SK-N-SH (cell line): ENCODE data around the gene C19orf81. TPM values are rescaled to one million over a fixed set of nuclear protein-coding genes. Genes with fewer than 3 reads are reported as not detected.
"Not testable (repeated sequence)": the region's sequence is repeated elsewhere in the genome, so short reads cannot be mapped to it uniquely, and the experiment has no call there.

Source experiments
- CTCF ChIA-PET: fragments of 300-600, 350-600 bp; formaldehyde crosslinking; extraction: SDS; loops from one replicate; lab custom pipeline; 2021; lab: Yijun Ruan, JAX
- POLR2A ChIA-PET: fragments of 350-600 bp; sonication (Branson Sonifier 250); formaldehyde crosslinking; extraction: SDS; loops from one replicate; lab custom pipeline; 2020; ENCODE audit warnings: antibody characterized with exemption, inconsistent platforms; lab: Yijun Ruan, JAX
- DNase-seq: peaks from one replicate; pipeline ENCODE4 v3.0.0; 2012
- H2AFZ ChIP-seq: fragments of 200-600 bp; sonication (generic); 2 replicates; pipeline ENCODE4 v1.8.1; 2016; ENCODE audit warnings: antibody characterized with exemption, mild to moderate bottlenecking, low read depth
- H3F3A ChIP-seq: fragments of 200-600 bp; sonication (generic); replicated peaks from 2 replicates; pipeline ENCODE3; 2016; ENCODE audit warnings: antibody characterized with exemption, mild to moderate bottlenecking; ENCODE audit not compliant: insufficient read depth
- H3K27ac ChIP-seq, 2 experiments: fragments of 200-500 bp in 1 of 2; fragments of 200-600 bp in 1 of 2; sonication (Bioruptor generic) in 1 of 2; sonication (generic), shearing (Covaris generic) in 1 of 2; 2 replicates each; pipeline versions ENCODE4 v1.5.1 to v1.6.1; 2014 to 2016; ENCODE audit warnings: low read depth in 2 of 2, inconsistent platforms in 1 of 2, low read length in 1 of 2, mild to moderate bottlenecking in 1 of 2, mixed read lengths in 1 of 2
- H3K27me3 ChIP-seq: fragments of 200-600 bp; sonication (generic), shearing (Covaris generic); 2 replicates; pipeline ENCODE4 v1.6.1; 2016; ENCODE audit warnings: mixed run types; ENCODE audit not compliant: insufficient read depth
- H3K36me3 ChIP-seq, 2 experiments: fragments of 200-500 bp in 1 of 2; fragments of 200-600 bp in 1 of 2; sonication (Bioruptor generic) in 1 of 2; sonication (generic) in 1 of 2; replicated peaks in 1 of 2; 2 replicates each; pipeline versions ENCODE3 to v1.5.1; 2014 to 2016; ENCODE audit warnings: low read length in 1 of 2, mild to moderate bottlenecking in 1 of 2; ENCODE audit not compliant: insufficient read depth in 2 of 2, control insufficient read depth in 1 of 2
- H3K4me1 ChIP-seq, 2 experiments: fragments of 200-500 bp in 1 of 2; fragments of 200-600 bp in 1 of 2; sonication (Bioruptor generic) in 1 of 2; sonication (generic), shearing (Covaris generic) in 1 of 2; 2 replicates each; pipeline versions ENCODE4 v1.5.1 to v1.6.1; 2014 to 2016; ENCODE audit warnings: low read depth in 1 of 2, low read length in 1 of 2, mixed run types in 1 of 2; ENCODE audit not compliant: insufficient read depth in 2 of 2, control insufficient read depth in 1 of 2
- H3K4me2 ChIP-seq: fragments of 200-600 bp; sonication (generic), shearing (Covaris generic); 2 replicates; pipeline ENCODE4 v1.6.1; 2017; ENCODE audit warnings: mixed run types
- H3K4me3 ChIP-seq, 2 experiments: fragments of 200-500 bp in 1 of 2; fragments of 200-600 bp in 1 of 2; sonication (Bioruptor generic) in 1 of 2; sonication (generic), shearing (Covaris generic) in 1 of 2; 2 replicates each; pipeline versions ENCODE4 v1.5.1 to v1.8.1; 2014 to 2016; ENCODE audit warnings: low read depth in 2 of 2, inconsistent platforms in 1 of 2, low read length in 1 of 2, mild to moderate bottlenecking in 1 of 2, mixed read lengths in 1 of 2, moderate library complexity in 1 of 2
- H3K79me2 ChIP-seq: fragments of 200-600 bp; sonication (generic); 2 replicates; pipeline ENCODE4 v1.8.1; 2017; ENCODE audit warnings: mild to moderate bottlenecking; ENCODE audit not compliant: insufficient read depth
- H3K9ac ChIP-seq: fragments of 200-600 bp; sonication (generic); 2 replicates; pipeline ENCODE4 v1.6.1; 2017; ENCODE audit warnings: mixed run types
- H3K9me2 ChIP-seq: fragments of 200-600 bp; sonication (generic); 2 replicates; pipeline ENCODE4 v1.6.1; 2017; ENCODE audit warnings: mixed run types
- H3K9me3 ChIP-seq: fragments of 200-600 bp; sonication (generic); 2 replicates; pipeline ENCODE4 v1.6.1; 2017; ENCODE audit warnings: mixed run types, mild to moderate bottlenecking, moderate library complexity
- H4K20me1 ChIP-seq: fragments of 200-600 bp; sonication (generic); 2 replicates; pipeline ENCODE4 v1.6.1; 2017; ENCODE audit warnings: mild to moderate bottlenecking, mixed run types; ENCODE audit not compliant: insufficient read depth
- EZH2phosphoT487 ChIP-seq: fragments of 200-600 bp; sonication (generic); IDR thresholded peaks from 2 replicates; pipeline ENCODE4 v1.6.1; 2017; ENCODE audit warnings: low read depth, mixed run types, mild to moderate bottlenecking, antibody characterized with exemption, moderate library complexity, borderline replicate concordance
- FOSL2 ChIP-seq: IDR thresholded peaks from 2 replicates; pipeline ENCODE4 v1.4.0; 2012; ENCODE audit warnings: low read depth, mild to moderate bottlenecking, moderate library complexity, borderline replicate concordance
- FOXJ3 ChIP-seq: sonication (generic); formaldehyde crosslinking; IDR thresholded peaks from 2 replicates; pipeline ENCODE4 v1.5.1; 2020; ENCODE audit warnings: mild to moderate bottlenecking, missing genetic modification reagents
- GABPA ChIP-seq: IDR thresholded peaks from 2 replicates; pipeline ENCODE4 v1.4.0; 2012; ENCODE audit warnings: low read depth, mild to moderate bottlenecking
- JUND ChIP-seq: IDR thresholded peaks from 2 replicates; pipeline ENCODE4 v1.4.0; 2012
- MAX ChIP-seq: IDR thresholded peaks from 2 replicates; pipeline ENCODE4 v1.4.0; 2012; ENCODE audit warnings: low read depth
- MEF2A ChIP-seq: IDR thresholded peaks from 2 replicates; pipeline ENCODE4 v1.4.0; 2012; ENCODE audit warnings: low read depth, borderline replicate concordance
- MXI1 ChIP-seq: IDR thresholded peaks from 2 replicates; pipeline ENCODE4 v1.6.1; 2012; ENCODE audit warnings: mild to moderate bottlenecking, low read depth, low read length, improper control_type of control experiment
- POLR2AphosphoS5 ChIP-seq: IDR thresholded peaks from 2 replicates; pipeline ENCODE4 v1.6.1; 2012; ENCODE audit warnings: low read depth, low read length
- RXRA ChIP-seq: IDR thresholded peaks from 2 replicates; pipeline ENCODE4 v1.4.0; 2012; ENCODE audit warnings: low read depth, mild to moderate bottlenecking, borderline replicate concordance
- SIN3A ChIP-seq: IDR thresholded peaks from 2 replicates; pipeline ENCODE4 v1.6.1; 2012; ENCODE audit warnings: low read depth, mild to moderate bottlenecking, low read length, moderate library complexity, borderline replicate concordance
- TAF1 ChIP-seq: IDR thresholded peaks from 2 replicates; pipeline ENCODE4 v1.6.1; 2012; ENCODE audit warnings: low read depth, mild to moderate bottlenecking, low read length, moderate library complexity, borderline replicate concordance
- TCF12 ChIP-seq: IDR thresholded peaks from 2 replicates; pipeline ENCODE4 v1.4.0; 2012
- TEAD4 ChIP-seq: IDR thresholded peaks from 2 replicates; pipeline ENCODE4 v1.4.0; 2012; ENCODE audit warnings: mild to moderate bottlenecking, borderline replicate concordance; ENCODE audit not compliant: insufficient read depth
- YY1 ChIP-seq: IDR thresholded peaks from 2 replicates; pipeline ENCODE4 v1.4.0; 2012; ENCODE audit warnings: low read depth, mild to moderate bottlenecking
- WGBS: methylation state at CpG from one replicate; pipeline ENCODE4 v1.1.6; 2017; ENCODE audit warnings: low lambda C conversion rate; 5-methylcytosine and 5-hydroxymethylcytosine counted together
- polyA plus RNA-seq, 3 experiments: library from polyadenylated mRNA; depleted of rRNA; stranded (reverse); fragments of >200 nt; gene quantifications; 2 replicates each; pipeline ENCODE4 v1.2.3, GENCODE V29; 2012
- TF ChIP-seq, protein P1 (sequence below): IDR thresholded peaks from 2 replicates; pipeline ENCODE4 v1.4.0; 2012; ENCODE audit warnings: low read depth, borderline replicate concordance
- TF ChIP-seq, protein P2 (sequence below): IDR thresholded peaks from 2 replicates; pipeline ENCODE4 v1.6.1; 2012; ENCODE audit warnings: mild to moderate bottlenecking, low read depth, low read length, moderate library complexity
- TF ChIP-seq, protein P3 (sequence below): fragments of 150-350 bp; IDR thresholded peaks from 2 replicates; pipeline ENCODE4 v1.6.1; 2016; ENCODE audit warnings: mild to moderate bottlenecking, low read depth, low read length
- TF ChIP-seq, protein P4 (sequence below): fragments of 200-600 bp; sonication (generic); IDR thresholded peaks from 2 replicates; pipeline ENCODE4 v1.6.1; 2017; ENCODE audit warnings: antibody characterized with exemption, mild to moderate bottlenecking, moderate library complexity

Gene C19orf81
- polyA plus RNA-seq, 1 of the 3 experiments (the other 2 are of a cell fraction) = 5.7 TPM

- TF ChIP-seq, protein P1, sequence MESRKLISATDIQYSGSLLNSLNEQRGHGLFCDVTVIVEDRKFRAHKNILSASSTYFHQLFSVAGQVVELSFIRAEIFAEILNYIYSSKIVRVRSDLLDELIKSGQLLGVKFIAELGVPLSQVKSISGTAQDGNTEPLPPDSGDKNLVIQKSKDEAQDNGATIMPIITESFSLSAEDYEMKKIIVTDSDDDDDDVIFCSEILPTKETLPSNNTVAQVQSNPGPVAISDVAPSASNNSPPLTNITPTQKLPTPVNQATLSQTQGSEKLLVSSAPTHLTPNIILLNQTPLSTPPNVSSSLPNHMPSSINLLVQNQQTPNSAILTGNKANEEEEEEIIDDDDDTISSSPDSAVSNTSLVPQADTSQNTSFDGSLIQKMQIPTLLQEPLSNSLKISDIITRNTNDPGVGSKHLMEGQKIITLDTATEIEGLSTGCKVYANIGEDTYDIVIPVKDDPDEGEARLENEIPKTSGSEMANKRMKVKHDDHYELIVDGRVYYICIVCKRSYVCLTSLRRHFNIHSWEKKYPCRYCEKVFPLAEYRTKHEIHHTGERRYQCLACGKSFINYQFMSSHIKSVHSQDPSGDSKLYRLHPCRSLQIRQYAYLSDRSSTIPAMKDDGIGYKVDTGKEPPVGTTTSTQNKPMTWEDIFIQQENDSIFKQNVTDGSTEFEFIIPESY = 0 out of 2 replicates have a peak, but pooled peaks have one; percentile 56
- TF ChIP-seq JUND (no peak), FOSL2 (no peak), EZH2phosphoT487 (no peak), GABPA (no peak), RXRA (no peak), MXI1 (peak; percentile 16; the same call in 1 of the 2 replicates), MAX (0 out of 2 replicates have a peak, but pooled peaks have one; percentile 31), YY1 (no peak), TCF12 (no peak), FOXJ3 (CRISPR knock-in tag) (no peak), POLR2AphosphoS5 (no peak), TAF1 (no peak), TEAD4 (no peak), MEF2A (no peak), SIN3A (no peak)
- TF ChIP-seq, protein P2, sequence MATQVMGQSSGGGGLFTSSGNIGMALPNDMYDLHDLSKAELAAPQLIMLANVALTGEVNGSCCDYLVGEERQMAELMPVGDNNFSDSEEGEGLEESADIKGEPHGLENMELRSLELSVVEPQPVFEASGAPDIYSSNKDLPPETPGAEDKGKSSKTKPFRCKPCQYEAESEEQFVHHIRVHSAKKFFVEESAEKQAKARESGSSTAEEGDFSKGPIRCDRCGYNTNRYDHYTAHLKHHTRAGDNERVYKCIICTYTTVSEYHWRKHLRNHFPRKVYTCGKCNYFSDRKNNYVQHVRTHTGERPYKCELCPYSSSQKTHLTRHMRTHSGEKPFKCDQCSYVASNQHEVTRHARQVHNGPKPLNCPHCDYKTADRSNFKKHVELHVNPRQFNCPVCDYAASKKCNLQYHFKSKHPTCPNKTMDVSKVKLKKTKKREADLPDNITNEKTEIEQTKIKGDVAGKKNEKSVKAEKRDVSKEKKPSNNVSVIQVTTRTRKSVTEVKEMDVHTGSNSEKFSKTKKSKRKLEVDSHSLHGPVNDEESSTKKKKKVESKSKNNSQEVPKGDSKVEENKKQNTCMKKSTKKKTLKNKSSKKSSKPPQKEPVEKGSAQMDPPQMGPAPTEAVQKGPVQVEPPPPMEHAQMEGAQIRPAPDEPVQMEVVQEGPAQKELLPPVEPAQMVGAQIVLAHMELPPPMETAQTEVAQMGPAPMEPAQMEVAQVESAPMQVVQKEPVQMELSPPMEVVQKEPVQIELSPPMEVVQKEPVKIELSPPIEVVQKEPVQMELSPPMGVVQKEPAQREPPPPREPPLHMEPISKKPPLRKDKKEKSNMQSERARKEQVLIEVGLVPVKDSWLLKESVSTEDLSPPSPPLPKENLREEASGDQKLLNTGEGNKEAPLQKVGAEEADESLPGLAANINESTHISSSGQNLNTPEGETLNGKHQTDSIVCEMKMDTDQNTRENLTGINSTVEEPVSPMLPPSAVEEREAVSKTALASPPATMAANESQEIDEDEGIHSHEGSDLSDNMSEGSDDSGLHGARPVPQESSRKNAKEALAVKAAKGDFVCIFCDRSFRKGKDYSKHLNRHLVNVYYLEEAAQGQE = no peak
- TF ChIP-seq, protein P3, sequence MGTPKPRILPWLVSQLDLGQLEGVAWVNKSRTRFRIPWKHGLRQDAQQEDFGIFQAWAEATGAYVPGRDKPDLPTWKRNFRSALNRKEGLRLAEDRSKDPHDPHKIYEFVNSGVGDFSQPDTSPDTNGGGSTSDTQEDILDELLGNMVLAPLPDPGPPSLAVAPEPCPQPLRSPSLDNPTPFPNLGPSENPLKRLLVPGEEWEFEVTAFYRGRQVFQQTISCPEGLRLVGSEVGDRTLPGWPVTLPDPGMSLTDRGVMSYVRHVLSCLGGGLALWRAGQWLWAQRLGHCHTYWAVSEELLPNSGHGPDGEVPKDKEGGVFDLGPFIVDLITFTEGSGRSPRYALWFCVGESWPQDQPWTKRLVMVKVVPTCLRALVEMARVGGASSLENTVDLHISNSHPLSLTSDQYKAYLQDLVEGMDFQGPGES = no peak
- TF ChIP-seq, protein P4, sequence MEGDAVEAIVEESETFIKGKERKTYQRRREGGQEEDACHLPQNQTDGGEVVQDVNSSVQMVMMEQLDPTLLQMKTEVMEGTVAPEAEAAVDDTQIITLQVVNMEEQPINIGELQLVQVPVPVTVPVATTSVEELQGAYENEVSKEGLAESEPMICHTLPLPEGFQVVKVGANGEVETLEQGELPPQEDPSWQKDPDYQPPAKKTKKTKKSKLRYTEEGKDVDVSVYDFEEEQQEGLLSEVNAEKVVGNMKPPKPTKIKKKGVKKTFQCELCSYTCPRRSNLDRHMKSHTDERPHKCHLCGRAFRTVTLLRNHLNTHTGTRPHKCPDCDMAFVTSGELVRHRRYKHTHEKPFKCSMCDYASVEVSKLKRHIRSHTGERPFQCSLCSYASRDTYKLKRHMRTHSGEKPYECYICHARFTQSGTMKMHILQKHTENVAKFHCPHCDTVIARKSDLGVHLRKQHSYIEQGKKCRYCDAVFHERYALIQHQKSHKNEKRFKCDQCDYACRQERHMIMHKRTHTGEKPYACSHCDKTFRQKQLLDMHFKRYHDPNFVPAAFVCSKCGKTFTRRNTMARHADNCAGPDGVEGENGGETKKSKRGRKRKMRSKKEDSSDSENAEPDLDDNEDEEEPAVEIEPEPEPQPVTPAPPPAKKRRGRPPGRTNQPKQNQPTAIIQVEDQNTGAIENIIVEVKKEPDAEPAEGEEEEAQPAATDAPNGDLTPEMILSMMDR = peak; percentile 78
Measured at GRCh38 chr19:50607874-50608785, 41.1 kb upstream of the C19orf81 start (continued).

DNA sequence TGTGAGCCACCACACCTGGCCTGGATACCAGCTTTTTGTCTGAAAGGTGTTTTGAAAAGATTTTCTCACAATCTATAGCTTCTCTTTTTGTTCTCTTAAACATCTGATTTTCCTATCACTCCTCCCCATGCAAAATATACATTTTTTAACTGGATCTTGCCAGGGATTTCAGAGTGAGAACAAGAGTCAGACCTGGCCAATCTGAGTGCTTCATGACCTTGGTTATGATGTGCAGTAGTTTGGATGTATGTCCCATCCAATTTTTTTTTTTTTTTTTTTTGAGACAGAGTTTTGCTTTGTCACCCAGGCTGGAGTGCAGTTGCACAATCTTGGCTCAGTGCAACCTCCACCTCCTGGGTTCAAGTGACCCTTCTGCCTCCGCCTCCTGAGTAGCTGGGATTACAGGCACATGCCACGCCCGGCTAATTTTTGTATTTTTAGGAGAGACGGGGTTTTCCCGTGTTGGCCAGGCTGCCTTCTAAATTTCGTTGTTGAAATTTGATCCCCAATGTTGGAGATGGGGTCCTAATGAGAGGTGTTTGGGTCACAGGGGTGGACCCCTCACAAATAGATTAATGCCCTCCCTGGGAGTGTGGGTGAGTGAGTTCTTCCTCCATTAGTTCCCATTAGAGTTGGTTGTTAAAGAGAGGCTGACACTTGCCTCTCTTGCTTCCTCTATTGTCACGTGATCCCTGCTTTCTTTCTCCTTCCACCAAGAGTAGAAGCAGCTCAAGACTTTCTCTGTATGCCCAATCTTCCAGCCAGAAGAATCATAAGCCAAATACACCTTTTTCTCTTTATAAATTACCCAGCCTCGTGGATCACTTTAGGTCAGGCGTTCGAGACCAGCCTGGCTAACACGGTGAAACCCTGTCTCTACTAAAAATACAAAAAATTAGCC, 36.5 kb upstream of the C19orf81 start:
- POLR2A ChIA-PET, H3K9me2 ChIP-seq, H3K9me3 ChIP-seq, H3K9ac ChIP-seq, H4K20me1 ChIP-seq, H3F3A ChIP-seq, H3K4me2 ChIP-seq, H3K4me1 ChIP-seq, H3K27me3 ChIP-seq, H3K27ac ChIP-seq, H2AFZ ChIP-seq, H3K79me2 ChIP-seq, H3K36me3 ChIP-seq, DNase-seq, H3K4me3 ChIP-seq: not testable (repeated sequence)
- CTCF ChIA-PET = interaction anchor here (1.2 kb wide), 1 partner anchor 56 kb away, joined by 3 read pairs; no protein-coding TSS in a partner anchor
- 42% methylated on average over 11 of the region's 11 CpGs for WGBS
